Measurements from ENCODE around the gene TCF12. TPM values are rescaled to one million over a fixed set of nuclear protein-coding genes. Genes with fewer than 3 reads are reported as not detected.

The TCF12 gene
- total and polyA plus RNA-seq, 2 of the 8 experiments (the other 6 are each of a cell fraction or from before 2014, with no cell fraction given), result 85.8 to 101 TPM

DNA sequence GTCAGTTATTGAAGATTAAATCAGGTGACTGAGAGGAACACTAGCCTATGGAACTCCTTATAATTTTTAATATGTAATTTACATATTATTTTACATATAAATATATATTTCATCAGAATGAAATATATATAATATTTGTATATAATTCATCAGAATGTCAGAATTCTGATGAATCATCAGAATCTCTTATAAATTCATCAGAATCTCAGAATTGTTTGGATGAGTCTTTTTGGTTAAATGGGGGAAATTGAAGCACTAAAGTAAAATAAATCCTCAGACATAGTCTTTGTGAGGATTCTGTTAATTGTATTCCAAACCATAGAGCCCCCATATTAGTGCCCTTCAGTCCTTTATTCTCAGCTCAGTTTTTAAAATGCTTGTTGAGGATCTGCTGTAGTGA, 15.4 kb downstream of the TCF12 start:
- Histone ChIP-seq H2BK120ac (replicated peaks; ENCODE audit: low read depth, low read length) (no peak overlapping the region), H4K20me1 (replicated peaks in 1 of 2; ENCODE audit: control insufficient read depth in 1 of 2, insufficient read depth in 2 of 2, low read length in 2 of 2) (peaks cover 4 to 12% of the 10 kb centered on the region in 2 experiments), H3K27ac (ENCODE audit: low read depth, low read length) (no peak overlapping the region), H3K36me3 (ENCODE audit: control insufficient read depth in 2 of 4, insufficient read depth in 4 of 4, low read length in 3 of 4) (peaks cover 0 to 12% (median 1%) of the 10 kb centered on the region in 4 experiments; a peak in 2 of 8 replicates), H2AFZ (ENCODE audit: low read length) (no peak overlapping the region), H3K56ac (replicated peaks; ENCODE audit: insufficient read length, low read depth, low read length) (no peak overlapping the region), H2BK12ac (ENCODE audit: low read depth, low read length) (no peak overlapping the region), H3K18ac (ENCODE audit: extremely low read depth, low read length) (no peak overlapping the region), H3K9ac (replicated peaks in 1 of 4; ENCODE audit: extremely low read depth in 1 of 4, low read depth in 3 of 4, low read length in 3 of 4) (no peak overlapping the region), H2BK20ac (ENCODE audit: low read length) (no peak overlapping the region), H3K14ac (ENCODE audit: insufficient read length) (no peak overlapping the region), H3K4me1 (replicated peaks in 1 of 4; ENCODE audit: control insufficient read depth in 3 of 4, insufficient read depth in 4 of 4, low read length in 3 of 4) (peaks cover 0 to 3% (median 0%) of the 10 kb centered on the region in 4 experiments; a peak in 1 of 7 replicates), H3K79me1 (ENCODE audit: low read depth, low read length) (peaks cover 6% of the 10 kb centered on the region), H2BK5ac (ENCODE audit: low read depth, low read length) (no peak overlapping the region), H3K4me2 (ENCODE audit: insufficient read depth in 1 of 2, low read depth in 2 of 2, low read length in 2 of 2) (no peak overlapping the region), H3K23me2 (ENCODE audit: low read depth, low read length) (no peaks in the 10 kb centered on the region), H3K23ac (ENCODE audit: insufficient read length) (no peak overlapping the region), H3K4ac (replicated peaks; ENCODE audit: insufficient read length, low read depth, low read length) (no peak overlapping the region), H2AK5ac (ENCODE audit: low read depth, low read length) (no peak overlapping the region), H4K91ac (replicated peaks; ENCODE audit: insufficient read length, low read length) (no peak overlapping the region), H4K5ac (ENCODE audit: insufficient read length, low read depth, low read length) (no peak overlapping the region), H3K9me3 (ENCODE audit: insufficient read depth in 2 of 2, low read depth in 1 of 2, low read length in 1 of 2) (0 out of 4 replicates have a peak, but pooled peaks cover 0 to 3% of the 10 kb centered on the region in 2 experiments), H3K79me2 (ENCODE audit: control insufficient read depth in 1 of 2, insufficient read depth in 2 of 2, low read length in 2 of 2) (peaks cover 12 to 97% of the 10 kb centered on the region in 2 experiments; a peak in 3 of 4 replicates), H2BK15ac (ENCODE audit: low read length) (no peak overlapping the region), H3K27me3 (replicated peaks in 1 of 4; ENCODE audit: control insufficient read depth in 3 of 4, extremely low read depth in 1 of 4, insufficient read depth in 3 of 4, low read length in 3 of 4) (no peaks in the 10 kb centered on the region), H4K8ac (ENCODE audit: extremely low read depth, insufficient read depth, low read length) (no peak overlapping the region), H3K4me3 (ENCODE audit: extremely low read depth in 1 of 4, insufficient read depth in 2 of 4, low read depth in 3 of 4, low read length in 4 of 4) (no peak overlapping the region)
- CTCF ChIA-PET (ENCODE audit: partially characterized antibody), result no interaction called here
- DNase-seq (ENCODE audit: low read depth in 1 of 2, low spot score in 2 of 2) (no peak), FAIRE-seq (no peak)
- no peak for TF ChIP-seq NANOG (IDR thresholded peaks at IDR 0.05; ENCODE audit: insufficient read depth, low read depth, low read length, poor library complexity, severe bottlenecking)
- no peak for TF ChIP-seq SP1 (IDR thresholded peaks at IDR 0.05; ENCODE audit: low read depth, low read length)
- POLR2A ChIA-PET (ENCODE audit: partially characterized antibody), result interaction anchor here (0.7 to 1.8 kb wide), 3 partner anchors 9 to 15 kb away, joined by 3 to 6 read pairs (median 4); partner anchors contain the start of gene TCF12
